ENCODE data around the gene HDAC4.

DNA sequence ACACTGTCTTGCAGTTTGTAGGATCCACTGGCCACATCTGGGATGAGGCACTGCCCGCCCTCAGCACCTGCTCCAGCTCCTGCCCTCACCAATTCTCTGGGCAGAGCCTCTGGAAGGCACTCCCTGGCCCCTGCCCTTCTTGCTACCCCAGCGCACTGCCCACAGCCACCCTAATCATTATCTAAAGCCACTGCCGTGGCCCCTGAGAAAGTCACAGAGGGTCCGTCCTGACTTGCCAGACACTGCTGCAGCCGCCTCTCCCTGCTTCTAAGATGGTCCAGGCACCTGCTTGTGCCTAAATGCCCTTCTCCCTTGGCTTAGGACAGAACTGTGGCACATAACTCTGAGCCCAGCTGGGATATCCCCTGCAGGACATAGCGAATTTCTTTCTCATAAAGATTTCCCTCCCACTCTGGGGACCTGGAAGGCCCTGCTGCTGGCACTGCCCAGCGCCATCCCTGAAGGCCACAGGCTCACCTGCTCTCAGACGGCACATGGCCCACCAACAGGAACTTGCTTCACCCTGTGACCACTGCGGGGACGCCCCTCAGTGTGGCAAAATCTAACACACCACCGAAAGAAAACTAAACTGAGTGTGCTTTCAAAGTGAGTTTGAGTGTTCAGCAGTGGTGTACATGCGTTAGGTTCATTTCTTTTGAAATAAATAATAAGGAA lies 244.9 kb downstream of the HDAC4 start:
- TF ChIP-seq, protein P1, sequence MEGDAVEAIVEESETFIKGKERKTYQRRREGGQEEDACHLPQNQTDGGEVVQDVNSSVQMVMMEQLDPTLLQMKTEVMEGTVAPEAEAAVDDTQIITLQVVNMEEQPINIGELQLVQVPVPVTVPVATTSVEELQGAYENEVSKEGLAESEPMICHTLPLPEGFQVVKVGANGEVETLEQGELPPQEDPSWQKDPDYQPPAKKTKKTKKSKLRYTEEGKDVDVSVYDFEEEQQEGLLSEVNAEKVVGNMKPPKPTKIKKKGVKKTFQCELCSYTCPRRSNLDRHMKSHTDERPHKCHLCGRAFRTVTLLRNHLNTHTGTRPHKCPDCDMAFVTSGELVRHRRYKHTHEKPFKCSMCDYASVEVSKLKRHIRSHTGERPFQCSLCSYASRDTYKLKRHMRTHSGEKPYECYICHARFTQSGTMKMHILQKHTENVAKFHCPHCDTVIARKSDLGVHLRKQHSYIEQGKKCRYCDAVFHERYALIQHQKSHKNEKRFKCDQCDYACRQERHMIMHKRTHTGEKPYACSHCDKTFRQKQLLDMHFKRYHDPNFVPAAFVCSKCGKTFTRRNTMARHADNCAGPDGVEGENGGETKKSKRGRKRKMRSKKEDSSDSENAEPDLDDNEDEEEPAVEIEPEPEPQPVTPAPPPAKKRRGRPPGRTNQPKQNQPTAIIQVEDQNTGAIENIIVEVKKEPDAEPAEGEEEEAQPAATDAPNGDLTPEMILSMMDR (IDR thresholded peaks at IDR 0.05; ENCODE audit: poor library complexity), result no peak
- TF ChIP-seq EZH2 (IDR thresholded peaks at IDR 0.05; ENCODE audit: borderline replicate concordance) (no peak), EZH2phosphoT487 (IDR thresholded peaks at IDR 0.05; ENCODE audit: low read depth, severe bottlenecking, unreplicated experiment) (no peak)
